GM12872 (cell line): ENCODE measurements around the gene STK40.

Source experiments
- CTCF ChIP-seq: IDR thresholded peaks from 3 replicates; pipeline ENCODE4 v1.5.1; 2011; ENCODE audit warnings: low read depth, mild to moderate bottlenecking, low read length, moderate library complexity; ENCODE audit not compliant: insufficient read depth

STK40 gene

DNA sequence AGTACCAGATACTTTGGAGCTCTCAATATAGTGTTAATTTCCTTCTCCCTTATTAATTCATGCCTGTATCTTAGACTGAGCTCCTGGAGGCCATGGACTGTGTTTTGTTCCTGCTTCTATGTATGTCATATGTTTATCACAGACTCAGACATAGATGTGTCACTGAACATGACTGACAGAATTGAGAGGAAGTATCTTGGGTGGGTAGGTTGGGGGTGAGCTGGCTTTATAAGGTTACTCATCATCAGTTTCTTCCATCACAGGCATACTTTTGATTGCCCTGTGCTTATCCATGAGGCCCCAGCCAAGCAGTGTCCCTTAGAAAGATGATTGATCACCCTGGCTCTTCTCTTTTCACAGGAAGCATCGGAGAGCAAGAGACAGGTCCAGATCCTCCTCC lies 85.2 kb downstream of the STK40 start:
- TF ChIP-seq CTCF = no peak

DNA sequence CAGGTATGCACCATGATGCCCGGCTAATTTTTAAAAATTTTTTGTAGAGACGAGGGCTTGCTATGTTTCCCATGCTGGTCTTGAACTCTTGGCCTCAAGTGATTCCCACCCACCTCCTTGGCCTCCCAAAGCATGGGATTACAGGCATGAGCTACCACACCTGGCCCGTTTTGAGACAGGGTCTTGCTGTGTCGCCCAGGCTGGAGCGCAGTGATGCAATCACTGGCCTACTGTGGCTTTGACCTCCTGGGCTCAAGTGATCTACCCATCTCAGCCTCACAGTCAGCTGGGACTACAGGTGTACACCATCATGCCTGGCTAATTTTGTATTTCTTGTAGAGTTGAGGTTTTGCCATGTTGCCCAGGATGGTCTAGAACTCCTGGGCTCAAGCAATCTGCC lies 87.1 kb downstream of the STK40 start:
- no peak for TF ChIP-seq CTCF

- no peak for TF ChIP-seq CTCF
Observed at GRCh38 chr1:36297062-36297461, 88.7 kb downstream of the STK40 start.

DNA sequence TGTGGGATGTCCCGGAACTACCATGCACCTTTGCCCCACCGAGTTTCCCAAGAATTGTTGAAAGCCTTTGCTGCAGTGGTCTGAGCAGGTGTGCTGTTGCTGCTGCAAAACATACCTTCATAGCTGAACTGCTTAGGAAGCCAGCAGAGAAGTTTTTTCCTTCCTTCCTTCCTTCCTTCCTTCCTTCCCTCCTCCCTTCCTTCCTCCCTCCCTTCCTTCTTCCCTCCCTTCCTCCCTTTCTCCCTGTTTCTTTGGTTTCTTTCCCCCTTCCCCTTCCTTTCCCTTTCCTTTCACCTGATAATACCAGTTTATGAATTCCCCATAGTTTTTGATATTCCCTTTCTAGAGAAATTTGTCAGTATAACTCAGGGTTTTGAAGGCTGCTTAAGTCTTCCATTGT lies 90.3 kb downstream of the STK40 start:
- TF ChIP-seq CTCF = no peak
